Neural progenitor cell (in vitro differentiated cells): ENCODE measurements around the gene ACTR5.

Experiments used
- CTCF ChIP-seq: fragments of 200-600 bp; sonication (generic); IDR thresholded peaks from 2 replicates; pipeline ENCODE4 v1.5.1; 2017; ENCODE audit warnings: antibody characterized with exemption, mild to moderate bottlenecking
- EZH2 ChIP-seq: fragments of 200-600 bp; sonication (generic); IDR thresholded peaks from 2 replicates; pipeline ENCODE4 v1.6.1; 2017; ENCODE audit warnings: antibody characterized with exemption, mild to moderate bottlenecking, moderate library complexity

GRCh38 chr20:38779247-38780097 lies 31.2 kb downstream of the ACTR5 start:
- TF ChIP-seq CTCF (no peak), EZH2 (no peak)
